Activated naive CD4-positive, alpha-beta T cell treated with anti-CD3 and anti-CD28 coated beads, Interleukin-2, amount 50 U/mL, for 16 hours (primary cell): Measurements from ENCODE around the gene CENPT.

Experiments used
- DNase-seq: peaks from one replicate; pipeline ENCODE4 v3.0.0-alpha.2; 2020

Gene CENPT

DNA sequence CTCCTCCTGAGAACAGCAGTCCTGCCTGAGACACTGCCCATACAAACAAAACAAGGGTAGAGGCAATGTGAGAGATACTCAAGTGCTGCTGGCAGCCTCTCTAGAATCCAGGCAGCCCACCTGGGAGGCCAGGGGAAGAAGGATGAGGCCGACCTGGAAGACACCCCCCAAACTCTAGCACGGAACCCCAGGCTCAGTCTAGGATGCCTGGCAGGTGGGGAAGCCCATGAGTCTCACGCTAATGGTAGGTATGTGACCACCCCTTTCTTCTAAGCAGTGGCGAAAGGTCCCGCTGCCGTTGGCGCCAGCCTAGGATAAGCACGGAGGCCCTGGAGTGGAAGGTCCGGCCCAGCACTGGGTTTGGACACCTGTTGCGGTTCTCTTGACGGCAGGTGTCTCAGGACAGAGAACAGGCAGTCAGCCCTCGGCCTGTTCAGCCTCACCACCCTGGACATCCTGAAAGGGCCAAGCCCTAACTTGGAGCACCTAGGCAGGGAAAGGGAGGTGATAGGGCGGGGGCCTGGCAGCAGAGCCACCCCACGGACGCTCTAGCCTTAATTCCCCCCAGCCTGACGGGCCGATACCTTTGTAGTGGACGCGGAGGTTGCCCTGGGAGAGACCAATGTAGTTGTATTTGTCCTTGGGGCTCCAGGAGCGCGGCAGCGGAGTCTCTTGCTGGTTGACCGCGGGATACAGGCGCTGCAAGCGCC, 41.6 kb downstream of the CENPT start:
- DNase-seq = no peak

DNA sequence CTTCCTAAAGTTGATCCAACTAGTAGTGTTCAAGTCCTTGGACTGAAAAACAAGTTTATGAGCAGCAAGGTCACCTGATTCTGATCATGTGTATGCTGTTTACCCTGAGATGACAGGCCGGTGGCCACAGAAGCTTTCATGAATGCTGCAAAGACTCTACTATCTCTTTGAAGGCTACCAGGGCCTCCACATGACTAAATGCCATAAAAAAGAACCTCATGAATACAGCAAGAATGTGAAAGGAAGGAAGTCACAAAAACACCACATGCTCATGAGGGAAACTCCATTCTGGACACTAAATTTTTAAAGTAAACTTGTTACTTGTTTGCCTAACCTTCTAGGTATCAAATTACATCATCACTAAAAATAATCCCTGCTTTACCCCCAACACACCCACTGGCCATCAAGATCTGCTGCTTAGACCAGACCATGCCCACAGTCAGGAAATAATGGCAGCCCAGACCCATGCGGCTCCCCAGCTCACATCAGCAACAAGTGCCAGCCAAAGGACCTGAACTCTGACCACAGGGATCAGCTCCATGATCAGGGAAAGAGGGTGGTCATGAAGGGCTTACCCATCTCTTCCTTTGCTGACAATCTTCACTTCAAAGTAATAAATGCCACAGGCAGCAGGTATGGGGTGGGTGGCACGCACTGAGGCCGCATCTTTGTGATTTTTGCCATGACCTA, 42.5 kb downstream of the CENPT start:
- DNase-seq = no peak

DNA sequence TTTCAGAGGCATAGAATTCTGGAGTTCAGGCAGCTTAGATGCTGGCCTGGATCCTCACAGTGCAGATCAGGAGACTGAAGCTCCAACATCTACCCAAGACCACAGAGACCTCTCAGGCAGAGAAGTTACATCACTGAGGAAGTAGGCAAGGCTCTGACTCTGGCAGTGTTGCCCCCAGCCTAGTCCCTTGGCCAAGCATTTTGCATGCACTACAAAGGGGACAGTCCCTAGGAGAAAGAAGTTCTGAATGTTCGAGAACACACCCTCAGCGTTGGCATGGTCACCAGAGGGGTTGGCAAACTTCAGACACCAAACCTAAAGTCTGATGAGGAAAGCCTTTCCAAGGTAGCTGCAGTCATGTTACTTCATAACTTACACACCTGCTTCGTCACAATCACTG, 43.6 kb downstream of the CENPT start:
- DNase-seq = no peak

DNA sequence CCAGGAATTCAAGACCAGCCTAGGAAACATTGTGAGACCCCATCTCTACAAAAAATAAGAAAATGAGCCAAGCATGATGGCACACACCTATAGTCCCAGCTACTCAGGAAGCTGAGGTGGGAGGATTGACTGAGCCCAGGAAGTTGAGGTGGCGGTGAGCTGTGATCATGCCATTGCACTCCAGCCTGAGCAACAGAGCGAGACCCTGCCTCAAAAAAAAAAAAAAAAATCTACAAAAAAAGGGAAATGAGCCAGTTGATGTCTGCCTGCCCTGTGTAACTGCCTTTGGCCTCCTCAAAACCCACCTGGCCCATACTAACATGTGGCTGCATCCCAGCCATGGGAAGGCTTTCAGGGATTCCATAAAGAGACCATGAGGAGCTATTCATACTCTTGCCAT, 45.6 kb downstream of the CENPT start:
- DNase-seq = no peak

DNA sequence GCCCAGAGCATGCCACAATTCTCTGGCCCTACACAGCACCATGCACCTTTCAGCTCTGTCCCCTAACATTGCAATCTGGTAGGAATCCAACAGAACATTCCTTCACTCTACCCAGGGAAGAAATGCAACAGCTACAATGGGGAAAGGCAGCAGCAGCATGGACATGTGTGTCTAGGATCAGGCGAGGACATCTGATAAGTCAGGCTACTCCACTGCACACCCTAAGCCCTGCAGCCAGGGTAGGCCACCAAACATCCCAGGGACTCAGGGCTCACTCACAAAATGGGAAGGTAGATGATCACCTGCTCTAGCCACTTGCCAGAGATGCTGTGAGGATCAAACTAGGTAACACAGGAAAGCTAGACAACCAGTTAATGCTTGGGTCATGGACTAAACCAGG, 46.3 kb downstream of the CENPT start:
- no peak for DNase-seq

DNA sequence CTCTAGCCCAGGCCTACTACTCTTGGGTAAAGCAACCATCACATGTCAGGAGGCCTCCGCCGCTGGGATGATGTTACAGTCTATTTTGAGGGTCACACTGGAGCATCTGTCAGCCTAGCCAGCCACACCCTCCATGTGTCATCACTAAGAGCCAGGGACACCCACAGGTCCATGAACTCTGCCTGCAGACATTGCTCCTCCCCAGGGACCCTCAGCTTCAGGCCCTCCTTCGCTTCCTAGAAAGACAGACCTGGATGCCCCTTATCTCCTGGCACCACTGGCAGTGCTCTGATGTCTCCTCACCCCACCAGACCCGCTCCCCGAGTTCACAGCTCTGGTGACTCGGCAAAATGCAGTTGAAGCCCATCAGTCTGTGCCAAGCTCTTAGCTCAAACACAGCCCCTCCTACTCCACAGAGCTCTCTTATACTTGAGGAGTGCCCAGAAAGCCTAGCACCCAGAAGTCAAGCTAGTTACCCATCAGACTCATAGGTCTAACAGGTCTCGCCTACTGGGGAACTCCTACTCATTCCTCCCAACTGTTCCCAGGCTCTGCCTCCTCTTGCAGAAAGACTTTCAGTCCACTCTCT, 47.1 kb downstream of the CENPT start:
- no peak for DNase-seq

DNA sequence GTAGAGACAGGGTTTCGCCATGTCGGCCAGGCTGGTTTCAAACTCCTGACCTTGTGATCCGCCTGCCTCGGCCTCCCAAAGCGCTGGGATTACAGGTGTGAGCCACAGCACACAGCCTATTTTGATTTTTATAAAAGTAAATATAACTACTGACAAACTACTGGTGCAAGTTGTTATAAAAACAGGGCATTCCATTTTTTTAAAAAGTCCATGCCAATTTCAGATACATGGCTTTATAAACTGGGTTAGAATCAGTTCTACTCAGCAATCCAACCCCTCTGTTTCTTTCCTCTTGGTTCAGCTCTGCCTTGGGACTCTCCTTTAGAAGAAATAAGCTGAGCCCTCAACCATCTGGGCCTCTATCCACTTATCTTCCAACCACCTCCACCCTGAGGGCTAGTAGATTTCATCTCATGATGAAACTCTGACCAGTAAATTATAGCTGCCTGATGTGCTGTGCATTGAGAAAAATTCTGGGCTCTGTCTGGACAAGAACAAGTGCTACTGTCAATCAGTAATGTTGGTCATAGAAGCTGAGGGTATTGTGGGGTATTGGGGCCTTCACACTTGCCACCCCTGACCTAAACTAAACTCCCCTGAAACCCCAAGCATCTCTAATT, 51.3 kb downstream of the CENPT start:
- DNase-seq = no peak

DNA sequence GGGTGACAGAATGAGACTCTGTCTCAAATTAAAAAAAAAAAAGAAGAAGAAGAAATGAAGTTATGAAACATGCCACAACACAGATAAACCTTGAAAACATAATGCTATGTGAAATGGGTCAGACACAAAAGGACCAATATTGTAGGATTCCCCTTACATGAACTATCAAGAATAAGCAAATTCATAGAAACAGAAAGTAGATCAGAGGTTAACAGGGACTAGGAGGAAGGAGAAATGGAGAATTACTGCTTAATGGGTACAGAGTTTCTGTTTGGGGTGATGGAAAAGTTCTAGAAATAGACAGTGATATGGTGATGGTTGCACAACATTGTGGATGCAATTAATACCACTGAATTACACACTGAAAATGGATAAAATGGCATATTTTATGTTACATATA, 57.4 kb downstream of the CENPT start:
- DNase-seq = no peak

DNA sequence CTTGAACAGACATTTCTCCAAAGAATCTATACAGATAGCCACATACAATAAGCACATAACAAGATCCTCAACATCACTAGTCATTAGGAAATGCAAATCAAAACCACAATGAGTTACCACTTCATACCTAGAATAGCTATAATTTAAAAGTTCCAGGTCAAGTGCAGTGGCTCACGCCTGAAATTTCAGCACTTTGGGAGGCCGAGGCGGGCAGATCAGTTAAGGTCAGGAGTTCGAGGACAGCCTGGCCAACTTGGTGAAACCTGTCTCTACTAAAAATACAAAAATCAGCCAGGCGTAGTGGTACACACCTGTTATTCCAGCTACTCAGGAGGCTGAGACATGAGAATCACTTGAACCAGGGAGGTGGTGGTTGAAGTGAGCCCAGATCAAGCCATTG, 61.0 kb downstream of the CENPT start:
- no peak for DNase-seq

DNA sequence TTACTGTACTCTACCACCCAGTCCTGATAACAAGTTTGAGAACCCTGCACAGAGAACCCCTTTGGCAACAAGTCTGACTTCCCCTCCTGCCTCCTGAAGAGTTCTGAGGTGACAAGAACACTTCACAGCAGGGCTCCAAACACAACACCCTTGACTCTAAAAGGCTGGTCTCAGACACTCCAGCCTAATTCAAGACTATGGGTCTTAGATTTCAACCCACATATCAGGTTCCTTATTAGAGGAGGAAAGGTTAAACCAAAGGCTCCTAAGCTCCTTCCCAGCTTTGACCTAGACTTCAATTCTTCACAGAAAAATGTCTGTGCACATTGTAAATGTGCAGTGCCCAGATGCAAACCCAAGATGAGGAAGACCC, 64.2 kb downstream of the CENPT start:
- no peak for DNase-seq

DNA sequence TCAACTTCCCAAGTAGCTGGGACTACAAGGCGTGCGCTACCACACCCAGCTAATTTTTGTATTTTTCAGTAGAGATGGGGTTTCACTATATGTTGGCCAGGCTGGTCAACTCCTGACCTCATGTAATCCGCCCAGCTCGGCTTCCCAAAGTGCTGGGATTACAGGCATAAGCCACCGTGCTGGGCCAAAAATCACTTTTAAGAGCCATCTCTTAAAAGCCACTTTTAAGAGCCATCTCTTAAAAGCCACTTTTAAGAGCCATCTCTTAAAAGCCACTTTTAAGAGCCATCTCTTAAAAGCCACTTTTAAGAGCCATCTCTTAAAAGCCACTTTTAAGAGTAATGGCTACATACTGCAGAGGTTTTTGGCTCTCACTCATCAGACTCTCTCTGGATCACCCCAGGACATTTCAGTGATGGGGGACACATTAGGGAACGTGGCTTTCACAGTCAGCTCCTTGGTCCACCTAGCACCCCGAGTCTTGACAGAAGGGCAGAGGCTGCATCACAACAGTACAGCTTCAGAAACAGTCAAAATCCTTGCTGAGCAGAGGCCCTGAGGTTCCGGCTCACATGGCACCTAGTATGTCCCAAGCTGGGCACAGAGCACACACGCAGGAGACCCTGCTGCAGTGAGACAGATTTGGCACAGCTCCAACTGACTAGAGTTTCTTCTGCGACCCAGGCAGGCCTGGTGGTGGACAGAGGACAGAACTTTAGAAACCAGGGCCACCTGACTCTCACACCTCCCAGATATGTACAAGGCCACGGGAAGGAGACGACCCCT, 64.7 kb downstream of the CENPT start:
- no peak for DNase-seq

DNA sequence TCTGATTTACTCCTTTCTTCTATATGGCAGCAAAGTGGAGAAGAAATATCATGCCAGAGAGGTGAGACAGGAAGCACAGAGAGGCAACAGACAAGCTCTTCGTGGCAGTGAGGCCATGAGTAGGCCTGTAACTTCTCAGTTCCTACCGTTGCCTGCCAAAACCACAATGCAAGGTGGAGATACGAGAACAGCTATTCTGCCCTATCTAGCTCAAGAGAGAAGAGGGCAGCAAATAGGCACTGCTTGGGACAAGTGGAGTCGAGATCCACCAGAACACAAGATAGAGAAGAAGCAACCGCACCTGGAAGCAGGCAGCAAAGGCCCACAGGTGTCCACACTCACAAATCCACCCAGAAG, 66.0 kb downstream of the CENPT start:
- no peak for DNase-seq

DNA sequence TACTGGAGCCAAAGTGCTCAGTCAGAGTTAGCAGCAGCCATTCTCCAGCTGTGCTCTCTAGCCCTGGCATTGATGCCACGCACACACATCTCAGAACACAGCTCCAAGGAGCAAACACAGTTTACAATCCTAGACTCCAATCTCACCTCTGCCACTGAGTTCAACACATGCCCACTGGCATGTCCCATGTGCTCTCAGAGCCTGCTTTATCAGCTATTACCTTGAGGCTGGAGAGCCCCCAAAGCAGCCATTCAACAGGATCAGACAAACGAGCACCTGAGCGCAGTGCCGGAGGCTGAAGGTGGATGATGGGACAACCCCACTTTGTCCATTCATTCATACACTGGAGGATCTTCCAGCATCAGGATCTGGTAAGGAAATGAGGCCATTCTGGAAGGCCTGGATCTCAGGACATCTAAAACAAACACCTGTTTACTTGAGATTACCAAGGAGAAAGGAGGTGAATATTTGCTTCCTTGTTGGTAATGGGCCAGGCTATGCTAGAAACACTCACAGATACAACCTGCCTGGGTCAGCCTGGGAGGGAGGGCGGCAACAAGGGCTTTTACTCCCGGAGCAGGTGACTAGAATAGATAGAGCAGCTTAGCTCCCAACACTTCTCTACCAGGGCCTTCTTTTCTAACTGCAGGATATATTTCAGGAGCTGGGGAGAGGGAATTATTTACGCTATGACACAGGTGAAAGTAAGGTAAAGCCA, 66.5 kb downstream of the CENPT start:
- no peak for DNase-seq

DNA sequence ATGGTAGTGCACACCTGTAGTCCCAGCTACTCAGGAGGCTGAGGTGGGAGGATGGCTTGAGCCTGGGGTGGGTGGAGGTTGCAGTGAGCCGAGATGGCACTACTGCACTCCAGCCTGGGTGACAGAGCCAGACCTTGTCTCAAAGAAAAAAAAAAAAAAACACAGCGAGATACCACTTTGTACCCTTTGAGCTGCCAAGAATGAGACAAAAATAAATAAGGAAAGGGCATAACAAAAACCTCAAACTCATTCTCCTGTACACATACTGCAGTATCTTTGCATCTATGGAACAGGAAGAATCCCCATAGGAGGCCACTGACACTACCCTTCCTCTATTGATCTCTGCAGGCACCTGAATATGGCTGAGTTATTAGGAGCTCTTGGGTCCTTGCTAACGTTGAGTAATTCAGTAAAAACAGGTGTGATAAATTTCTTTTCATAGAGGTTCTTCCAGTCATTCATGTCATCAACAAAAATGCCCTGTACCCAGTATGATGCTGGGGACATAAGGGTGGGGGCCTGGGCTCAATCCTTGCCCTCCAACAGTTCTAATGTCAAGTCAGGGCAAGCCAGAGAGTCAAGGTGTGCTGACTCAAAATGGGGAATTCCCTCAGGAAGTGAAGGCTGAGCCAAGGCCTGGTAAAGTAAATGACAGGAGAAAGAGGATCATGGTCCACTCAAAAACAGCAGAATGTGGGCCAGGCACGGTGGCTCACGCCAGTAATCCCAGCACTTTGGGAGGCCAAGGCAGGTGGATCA, 68.1 kb downstream of the CENPT start:
- DNase-seq = no peak
